22Rv1 (cell line): ENCODE data around the gene SYNGR1.

Source experiments
- ZFX ChIP-seq: fragments of 450-650 bp; IDR thresholded peaks from 2 replicates; pipeline ENCODE4 v1.6.1; 2017; ENCODE audit warnings: antibody characterized with exemption, borderline replicate concordance
- TF ChIP-seq, protein P1 (sequence below): fragments of 450-650 bp; IDR thresholded peaks from 2 replicates; pipeline ENCODE4 v1.5.1; 2017; ENCODE audit warnings: mild to moderate bottlenecking

DNA sequence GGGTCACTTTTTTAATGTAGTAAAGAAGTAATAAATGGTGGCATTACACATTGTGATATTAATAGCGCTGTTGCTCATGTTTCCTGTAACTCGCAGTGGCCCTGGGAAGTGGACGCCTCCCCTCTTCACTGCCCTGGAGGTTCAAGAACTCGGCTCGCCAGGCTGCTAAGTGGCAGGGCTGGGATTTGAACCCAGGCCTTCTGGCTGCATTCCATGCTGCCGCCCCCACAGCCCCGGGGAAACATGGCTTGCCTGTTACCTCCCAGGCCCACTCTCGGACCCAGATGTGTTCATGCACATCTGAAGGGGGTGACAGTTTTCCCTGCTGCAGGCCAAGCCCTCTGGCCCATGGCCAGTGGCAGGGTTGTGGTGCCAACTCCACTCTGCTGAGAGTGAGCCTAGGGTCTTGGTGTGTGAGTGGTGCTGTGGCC lies 82.0 kb downstream of the SYNGR1 start:
- TF ChIP-seq, protein P1, sequence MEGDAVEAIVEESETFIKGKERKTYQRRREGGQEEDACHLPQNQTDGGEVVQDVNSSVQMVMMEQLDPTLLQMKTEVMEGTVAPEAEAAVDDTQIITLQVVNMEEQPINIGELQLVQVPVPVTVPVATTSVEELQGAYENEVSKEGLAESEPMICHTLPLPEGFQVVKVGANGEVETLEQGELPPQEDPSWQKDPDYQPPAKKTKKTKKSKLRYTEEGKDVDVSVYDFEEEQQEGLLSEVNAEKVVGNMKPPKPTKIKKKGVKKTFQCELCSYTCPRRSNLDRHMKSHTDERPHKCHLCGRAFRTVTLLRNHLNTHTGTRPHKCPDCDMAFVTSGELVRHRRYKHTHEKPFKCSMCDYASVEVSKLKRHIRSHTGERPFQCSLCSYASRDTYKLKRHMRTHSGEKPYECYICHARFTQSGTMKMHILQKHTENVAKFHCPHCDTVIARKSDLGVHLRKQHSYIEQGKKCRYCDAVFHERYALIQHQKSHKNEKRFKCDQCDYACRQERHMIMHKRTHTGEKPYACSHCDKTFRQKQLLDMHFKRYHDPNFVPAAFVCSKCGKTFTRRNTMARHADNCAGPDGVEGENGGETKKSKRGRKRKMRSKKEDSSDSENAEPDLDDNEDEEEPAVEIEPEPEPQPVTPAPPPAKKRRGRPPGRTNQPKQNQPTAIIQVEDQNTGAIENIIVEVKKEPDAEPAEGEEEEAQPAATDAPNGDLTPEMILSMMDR = no peak
- no peak for TF ChIP-seq ZFX
